Progenitor cell of endocrine pancreas (in vitro differentiated cells): ENCODE measurements around the gene SNX14. TPM values are rescaled to one million over a fixed set of nuclear protein-coding genes. Genes with fewer than 3 reads are reported as not detected.

Experiments used
- DNase-seq: peaks from one replicate; pipeline ENCODE4 v3.0.0; 2021; ENCODE audit warnings: low spot score; ENCODE audit not compliant: unreplicated experiment
- H3K27ac Mint-ChIP-seq: 2 replicates; pipeline ENCODE4 v1.8.0; 2021; ENCODE audit warnings: mild to moderate bottlenecking, moderate library complexity, mixed read lengths
- H3K27me3 Mint-ChIP-seq: 2 replicates; pipeline ENCODE4 v1.8.0; 2021; ENCODE audit warnings: mixed read lengths
- H3K36me3 Mint-ChIP-seq: 2 replicates; pipeline ENCODE4 v1.8.0; 2022; ENCODE audit warnings: mixed read lengths; ENCODE audit not compliant: insufficient read depth
- H3K4me1 Mint-ChIP-seq: 2 replicates; pipeline ENCODE4 v1.8.0; 2021; ENCODE audit warnings: low read depth, mixed read lengths
- H3K4me3 Mint-ChIP-seq: 2 replicates; pipeline ENCODE4 v1.8.0; 2021; ENCODE audit warnings: low read depth, mild to moderate bottlenecking, moderate library complexity, mixed read lengths
- H3K9me3 Mint-ChIP-seq: 2 replicates; pipeline ENCODE4 v1.8.0; 2021; ENCODE audit warnings: low read depth, mixed read lengths
- total RNA-seq: library from RNA; stranded (reverse); gene quantifications from 2 replicates; pipeline ENCODE4 v1.2.1, GENCODE V29; 2021
- TF ChIP-seq, protein P1 (sequence below): fragments of 200-600 bp; sonication (generic); IDR thresholded peaks from one replicate; pipeline ENCODE4 v1.5.0; 2021; ENCODE audit warnings: antibody characterized with exemption, mild to moderate bottlenecking; ENCODE audit not compliant: unreplicated experiment

The SNX14 gene
- total RNA-seq, 1 donor from 2014 or later = 88.3 TPM

DNA sequence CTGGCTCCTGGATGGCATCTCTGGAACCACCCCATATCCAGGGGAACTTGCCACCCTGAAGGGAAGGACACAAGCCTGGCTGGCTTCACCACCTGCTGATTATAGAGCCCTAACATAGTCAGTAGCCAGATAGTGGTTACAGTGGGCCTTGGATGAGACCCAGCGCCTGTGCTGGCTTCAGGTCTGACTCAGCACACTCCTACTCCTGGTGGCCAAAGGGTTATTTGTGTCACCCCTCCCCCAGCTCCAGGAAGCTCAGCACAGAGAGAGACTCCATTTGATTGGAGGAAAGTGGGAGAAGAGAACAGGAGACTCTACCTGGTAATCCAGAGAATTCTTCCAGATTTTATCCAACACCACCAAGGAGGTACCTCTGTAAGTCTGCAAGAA is 12.8 kb downstream of the SNX14 start:
- no peak for DNase-seq
- H3K9me3 Mint-ChIP-seq = peaks cover 42% of the 10 kb centered on the region
- no peak overlapping the region for H3K27ac Mint-ChIP-seq
- H3K4me1 Mint-ChIP-seq = peaks cover 6% of the 10 kb centered on the region
- H3K27me3 Mint-ChIP-seq = no peaks in the 10 kb centered on the region
- TF ChIP-seq, protein P1, sequence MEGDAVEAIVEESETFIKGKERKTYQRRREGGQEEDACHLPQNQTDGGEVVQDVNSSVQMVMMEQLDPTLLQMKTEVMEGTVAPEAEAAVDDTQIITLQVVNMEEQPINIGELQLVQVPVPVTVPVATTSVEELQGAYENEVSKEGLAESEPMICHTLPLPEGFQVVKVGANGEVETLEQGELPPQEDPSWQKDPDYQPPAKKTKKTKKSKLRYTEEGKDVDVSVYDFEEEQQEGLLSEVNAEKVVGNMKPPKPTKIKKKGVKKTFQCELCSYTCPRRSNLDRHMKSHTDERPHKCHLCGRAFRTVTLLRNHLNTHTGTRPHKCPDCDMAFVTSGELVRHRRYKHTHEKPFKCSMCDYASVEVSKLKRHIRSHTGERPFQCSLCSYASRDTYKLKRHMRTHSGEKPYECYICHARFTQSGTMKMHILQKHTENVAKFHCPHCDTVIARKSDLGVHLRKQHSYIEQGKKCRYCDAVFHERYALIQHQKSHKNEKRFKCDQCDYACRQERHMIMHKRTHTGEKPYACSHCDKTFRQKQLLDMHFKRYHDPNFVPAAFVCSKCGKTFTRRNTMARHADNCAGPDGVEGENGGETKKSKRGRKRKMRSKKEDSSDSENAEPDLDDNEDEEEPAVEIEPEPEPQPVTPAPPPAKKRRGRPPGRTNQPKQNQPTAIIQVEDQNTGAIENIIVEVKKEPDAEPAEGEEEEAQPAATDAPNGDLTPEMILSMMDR = no peak
- H3K4me3 Mint-ChIP-seq = no peak overlapping the region
- H3K36me3 Mint-ChIP-seq = peaks cover 39% of the 10 kb centered on the region

DNA sequence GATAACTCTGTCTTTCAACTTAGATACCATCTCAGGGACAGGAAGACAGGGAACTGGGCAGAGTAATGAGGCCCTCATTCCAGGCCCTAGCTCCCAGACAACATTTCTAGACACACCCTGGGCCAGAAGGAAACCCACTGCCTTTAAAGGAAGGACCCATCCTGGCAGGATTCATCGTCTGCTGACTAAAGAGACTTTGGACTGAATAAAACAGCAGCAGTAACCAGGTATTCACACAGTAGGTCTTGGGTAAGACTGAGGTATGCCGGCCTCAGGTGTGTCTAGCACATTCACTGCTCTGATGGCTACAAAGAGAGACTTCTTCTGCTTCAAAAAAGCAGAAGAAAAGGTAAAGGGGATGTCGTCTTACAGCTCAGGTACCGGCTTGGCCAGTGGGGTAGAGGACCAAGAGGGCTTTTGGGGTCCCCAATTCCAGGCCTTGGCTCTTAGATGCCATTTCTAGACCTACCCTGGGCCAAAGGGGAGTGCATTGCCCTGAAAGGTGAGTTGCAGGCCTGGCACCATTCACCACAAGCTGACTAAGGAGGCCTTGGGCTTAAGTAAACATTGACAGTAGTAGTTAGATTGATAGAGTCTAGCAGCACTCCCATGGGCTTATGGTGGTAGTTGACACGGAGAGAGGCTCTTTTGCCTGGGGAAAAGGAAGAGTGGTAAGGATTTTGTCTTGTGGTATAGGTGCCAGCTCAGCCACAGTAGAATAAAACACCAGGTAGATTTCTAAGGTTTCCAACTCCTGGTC is 13.4 kb downstream of the SNX14 start:
- Mint-ChIP-seq H3K27ac (no peak overlapping the region), H3K4me1 (peaks cover 8% of the 10 kb centered on the region), H3K36me3 (peaks cover 34% of the 10 kb centered on the region), H3K4me3 (no peak overlapping the region), H3K27me3 (no peaks in the 10 kb centered on the region), H3K9me3 (peaks cover 36% of the 10 kb centered on the region)
- no peak for DNase-seq
- TF ChIP-seq, protein P1 = no peak

DNA sequence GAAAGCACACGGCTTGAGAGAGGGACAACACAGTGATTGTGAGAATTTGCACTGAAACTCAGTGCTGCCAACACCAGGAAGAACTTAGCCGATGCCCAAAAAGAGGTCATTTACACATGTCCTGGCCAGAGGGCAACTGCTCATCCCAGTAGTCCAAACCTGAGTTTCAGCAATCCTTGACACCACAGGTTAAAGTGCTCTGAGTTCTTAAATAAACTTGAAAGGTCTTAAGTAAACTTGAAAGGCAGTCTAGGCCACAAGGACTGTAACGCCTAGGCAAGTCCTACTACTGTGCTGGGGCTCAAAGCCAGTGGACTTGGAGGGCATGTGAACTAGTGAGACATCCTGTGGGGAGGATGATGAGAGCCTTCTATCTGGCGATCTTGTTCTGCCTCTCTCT is 14.1 kb downstream of the SNX14 start:
- no peak overlapping the region for H3K4me3 Mint-ChIP-seq
- no peaks in the 10 kb centered on the region for H3K27me3 Mint-ChIP-seq
- DNase-seq = no peak
- TF ChIP-seq, protein P1 = no peak
- H3K4me1 Mint-ChIP-seq = peaks cover 12% of the 10 kb centered on the region
- H3K9me3 Mint-ChIP-seq = peaks cover 30% of the 10 kb centered on the region
- peaks cover 29% of the 10 kb centered on the region for H3K36me3 Mint-ChIP-seq
- no peak overlapping the region for H3K27ac Mint-ChIP-seq

DNA sequence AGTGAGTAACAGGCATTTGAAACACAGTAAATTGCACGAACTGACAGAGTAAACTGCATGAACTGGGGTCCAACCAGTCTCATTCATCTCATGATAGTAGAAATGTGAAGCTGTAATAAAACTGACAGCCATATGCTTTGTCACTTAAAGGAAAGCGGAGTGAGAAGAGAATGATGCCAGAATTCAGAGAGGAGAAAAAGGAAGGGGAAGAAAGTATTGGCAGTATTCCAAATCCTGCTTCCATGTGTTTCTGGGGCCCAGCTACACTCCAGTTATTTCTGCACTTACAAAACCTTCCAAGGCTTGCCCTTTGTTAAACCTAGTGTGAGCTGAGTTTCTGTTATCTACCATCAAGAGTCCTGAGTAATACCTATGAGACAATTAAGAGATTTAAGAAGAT is 17.2 kb downstream of the SNX14 start:
- Mint-ChIP-seq H3K4me3 (no peak overlapping the region), H3K27me3 (no peaks in the 10 kb centered on the region), H3K36me3 (peaks cover 5% of the 10 kb centered on the region)

DNA sequence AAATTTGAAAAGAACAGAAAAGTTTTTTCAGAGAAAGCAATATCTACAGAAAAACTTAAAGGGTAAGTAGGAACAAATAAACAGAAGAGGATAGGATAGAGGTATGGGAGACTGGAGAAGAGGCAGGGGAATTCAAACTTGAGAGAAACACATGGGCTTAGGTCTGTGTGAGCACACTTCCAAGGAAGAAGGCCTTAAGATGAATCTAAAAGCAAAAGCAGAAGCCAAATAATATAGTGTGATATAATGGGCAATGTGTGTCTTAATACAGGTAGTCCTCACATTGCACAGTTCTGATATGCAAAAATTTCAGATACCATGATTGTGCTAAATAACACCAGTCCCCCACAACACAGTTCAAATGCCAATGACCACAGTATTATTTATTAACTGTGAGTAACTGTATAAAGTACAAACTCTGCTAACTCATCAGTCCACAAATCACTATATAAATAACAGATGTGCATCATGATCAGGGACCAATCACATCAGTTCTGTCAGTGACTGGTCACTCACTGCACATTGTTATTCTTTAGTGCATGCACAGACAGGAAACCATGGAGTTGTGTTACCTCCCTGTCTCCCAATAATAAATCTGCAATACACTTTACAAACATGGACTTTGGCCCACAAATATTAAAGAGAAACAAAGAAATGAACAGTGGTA is 18.6 kb downstream of the SNX14 start:
- TF ChIP-seq, protein P1 = no peak
- Mint-ChIP-seq H3K36me3 (peaks cover 1% of the 10 kb centered on the region), H3K9me3 (no peaks in the 10 kb centered on the region), H3K4me3 (no peak overlapping the region), H3K27me3 (no peaks in the 10 kb centered on the region), H3K4me1 (peaks cover 6% of the 10 kb centered on the region), H3K27ac (no peak overlapping the region)
- no peak for DNase-seq

More for the DNA sequence above, 17.2 kb downstream of the SNX14 start:
- Mint-ChIP-seq H3K9me3 (peaks cover 4% of the 10 kb centered on the region), H3K27ac (no peak overlapping the region), H3K4me1 (peaks cover 12% of the 10 kb centered on the region)
- TF ChIP-seq, protein P1 = no peak
- DNase-seq = no peak
